GM21737 (cell line): ENCODE measurements around the gene OTOP3.
A peak's percentile ranks its signal among the peaks of the same experiment; 100 is the strongest.
"Not testable (repeated sequence)": the region's sequence is repeated elsewhere in the genome, so short reads cannot be mapped to it uniquely, and the experiment has no call there.

ENCODE experiments used
- ATAC-seq: cut with Tn5 transposase; IDR thresholded peaks from one replicate; pipeline ENCODE4 v1.9.1; 2021; ENCODE audit warnings: mild to moderate bottlenecking, moderate library complexity; ENCODE audit not compliant: unreplicated experiment

OTOP3 gene

DNA sequence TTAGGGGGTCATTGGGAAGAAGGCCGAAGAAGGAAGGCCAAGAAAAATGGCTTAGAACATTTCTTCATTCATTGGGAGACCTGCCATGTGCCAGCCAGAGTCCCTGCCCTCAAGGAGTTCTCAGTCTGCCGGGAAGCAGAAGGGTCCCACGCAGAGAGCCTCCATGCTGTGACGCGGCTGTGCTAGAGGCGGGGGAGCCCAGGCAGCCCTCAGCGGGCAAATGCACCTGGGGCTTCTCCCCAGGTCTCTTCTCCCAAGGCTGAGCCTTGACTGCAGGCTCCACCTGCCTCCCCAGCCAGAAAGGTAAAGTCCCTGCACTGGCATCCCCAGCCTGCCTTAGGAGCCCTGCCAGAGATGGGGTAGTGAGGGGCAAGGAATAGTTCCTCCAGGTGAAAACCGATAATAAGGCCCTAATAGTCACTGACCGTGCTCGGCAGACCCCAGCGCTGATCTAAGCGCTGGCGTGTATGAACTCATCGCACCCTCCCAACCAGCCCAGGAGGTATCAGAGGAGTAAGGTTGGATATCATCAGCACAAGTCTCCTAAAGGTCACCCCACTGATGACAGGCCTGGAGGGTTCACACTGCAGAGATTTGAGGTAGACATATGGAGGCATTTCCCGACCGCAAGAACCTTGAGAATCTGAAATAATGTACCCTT is 45.8 kb downstream of the OTOP3 start:
- ATAC-seq, result no peak

DNA sequence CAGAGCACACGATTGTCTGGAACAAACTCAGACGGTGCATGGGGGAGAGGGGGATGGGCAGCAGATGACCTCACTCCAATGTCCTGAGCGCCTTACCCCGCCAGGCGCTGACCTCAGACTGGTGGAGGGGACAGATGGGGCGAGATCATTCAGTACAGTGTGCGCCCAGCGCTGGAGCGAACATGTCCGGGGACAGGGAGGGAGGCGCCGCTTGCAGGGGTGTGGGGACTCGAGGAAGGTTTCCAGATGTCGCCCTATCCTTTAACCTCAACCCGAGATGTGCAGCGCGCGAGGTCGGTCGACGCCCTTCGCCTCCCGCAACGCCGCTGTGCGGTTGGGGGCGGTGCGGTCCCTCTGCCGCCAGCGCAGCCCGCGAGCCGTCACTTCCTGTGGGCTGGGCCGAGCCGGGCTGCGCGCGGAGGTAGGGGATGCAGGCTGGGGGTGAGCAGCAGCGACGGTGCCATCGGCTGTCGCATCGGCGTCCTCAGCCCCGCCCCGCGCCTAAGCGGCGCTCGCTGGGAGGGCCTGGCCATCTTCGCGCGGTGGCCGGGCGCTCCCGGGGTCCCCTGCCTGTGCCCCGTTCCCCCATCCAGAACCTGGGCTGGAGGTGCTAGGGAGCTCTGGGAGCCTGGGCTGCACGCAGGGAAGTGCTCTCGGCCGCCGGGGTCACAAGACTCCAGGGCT is 46.4 kb downstream of the OTOP3 start:
- ATAC-seq, result no peak

DNA sequence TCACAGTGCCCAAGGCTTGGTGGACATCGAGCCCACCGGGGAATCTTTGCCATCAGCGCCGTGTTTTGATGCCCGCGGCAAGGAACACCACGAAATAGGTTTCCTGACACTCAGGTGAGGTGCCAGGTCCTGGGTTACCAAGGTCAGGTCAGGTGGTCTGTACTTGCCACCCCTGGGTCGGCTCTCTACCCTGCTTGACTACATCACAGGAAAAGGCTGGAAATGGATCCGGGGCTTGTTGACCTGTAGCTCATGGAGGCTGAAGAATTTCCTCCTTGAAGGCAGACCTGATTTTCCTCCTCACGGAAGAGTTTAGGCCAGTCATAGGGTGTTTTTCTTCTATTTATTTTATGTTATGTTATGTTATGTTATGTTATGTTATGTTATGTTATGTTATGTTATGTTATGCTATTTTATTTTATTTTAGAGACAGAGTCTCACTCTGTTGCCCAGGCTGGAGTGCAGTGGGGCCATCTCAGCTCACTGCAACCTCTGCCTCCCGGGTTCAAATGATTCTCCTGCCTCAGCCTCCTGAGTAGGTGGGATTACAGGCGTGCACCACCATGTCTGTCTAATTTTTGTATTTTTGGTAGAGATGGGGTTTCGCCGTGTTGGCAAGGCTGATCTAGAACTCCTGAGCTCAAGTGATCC is 47.1 kb downstream of the OTOP3 start:
- not testable (repeated sequence) for ATAC-seq

DNA sequence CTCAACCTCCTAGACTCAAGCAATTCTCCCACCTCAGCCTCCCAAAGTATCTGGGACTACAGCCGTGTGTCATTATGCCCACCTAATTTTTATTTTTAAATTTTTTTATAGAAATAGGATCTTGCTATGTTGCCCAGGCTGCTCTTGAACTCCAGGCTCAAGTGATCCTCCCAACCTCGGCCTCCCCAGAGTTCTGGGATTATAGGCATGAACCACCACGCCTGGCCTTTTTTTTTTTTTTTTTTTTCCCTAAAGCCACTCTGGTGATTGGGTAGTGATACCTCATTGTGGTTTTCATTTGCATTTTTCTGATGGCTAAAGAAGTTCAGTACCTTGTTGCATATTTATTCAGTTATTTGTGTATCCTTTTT is 50.5 kb downstream of the OTOP3 start:
- ATAC-seq, result no peak

DNA sequence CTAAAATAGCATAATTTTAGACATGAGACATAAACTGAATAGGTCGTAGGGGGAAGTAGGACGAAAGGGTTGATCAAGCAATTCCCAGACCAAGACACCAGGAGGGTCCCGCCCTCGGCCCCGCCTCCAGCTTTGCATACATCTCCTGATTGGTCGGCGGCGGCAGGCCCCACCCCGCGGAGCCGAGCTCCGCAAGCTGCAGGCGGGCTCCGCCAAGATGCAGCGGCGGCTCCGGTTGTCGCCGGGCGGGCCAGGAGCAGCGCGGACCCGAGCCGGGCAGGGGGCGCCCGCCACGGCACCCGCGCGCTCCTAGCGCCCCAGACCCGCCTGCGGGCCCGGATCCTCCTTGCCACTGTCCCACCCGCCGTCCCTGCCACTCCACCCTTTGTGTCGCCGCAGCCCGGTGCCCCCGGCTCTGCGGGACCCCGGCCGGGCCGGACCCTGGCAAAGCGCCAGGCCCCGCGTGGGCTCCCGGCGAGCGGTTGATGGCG is 51.8 kb downstream of the OTOP3 start, which contains the start of gene CDR2L:
CDR2L (plus strand) TSS at position 215 of the 491 bp plus-strand sequence. CDS start 412 bp downstream, outside the sequence.
- ATAC-seq, result peak; percentile 93

DNA sequence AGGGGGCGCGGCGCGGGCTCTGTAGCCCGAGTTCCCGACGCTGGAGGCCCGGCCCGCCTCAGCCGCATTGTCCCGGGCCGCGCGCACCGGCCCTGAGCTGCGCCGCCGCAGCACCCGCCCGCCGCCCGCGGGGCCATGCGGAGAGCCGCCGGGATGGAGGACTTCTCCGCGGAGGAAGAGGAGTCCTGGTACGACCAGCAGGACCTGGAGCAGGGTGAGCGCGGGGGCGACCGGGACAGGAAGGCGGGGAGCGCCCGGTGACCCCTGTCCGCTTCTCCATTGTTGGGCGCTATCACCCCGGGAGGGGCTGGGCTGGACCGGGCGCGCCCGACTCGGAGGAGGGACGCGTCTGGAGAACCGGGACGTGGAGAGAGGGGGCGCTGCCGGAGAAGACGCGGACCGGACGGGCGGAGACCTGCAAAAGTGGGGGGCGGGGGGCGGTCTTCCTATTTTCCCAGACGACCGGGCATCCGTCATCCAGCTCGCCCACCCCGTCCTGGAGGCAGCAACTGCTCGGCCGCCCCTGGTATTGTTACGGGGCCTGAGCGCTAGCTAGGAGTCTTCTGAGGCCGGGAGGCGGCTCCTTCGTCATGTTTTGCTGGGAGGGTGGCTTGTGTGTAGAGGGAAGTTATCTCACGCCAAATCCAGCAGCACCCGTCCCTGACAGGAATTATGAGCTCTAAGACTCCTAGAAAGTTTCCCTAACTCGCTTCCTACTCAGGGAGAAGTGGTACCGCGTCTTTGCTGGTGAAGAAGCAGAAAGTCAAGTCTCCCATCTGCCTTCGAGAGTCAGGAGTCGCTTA is 52.4 kb downstream of the OTOP3 start:
- ATAC-seq, result peak; percentile 27

DNA sequence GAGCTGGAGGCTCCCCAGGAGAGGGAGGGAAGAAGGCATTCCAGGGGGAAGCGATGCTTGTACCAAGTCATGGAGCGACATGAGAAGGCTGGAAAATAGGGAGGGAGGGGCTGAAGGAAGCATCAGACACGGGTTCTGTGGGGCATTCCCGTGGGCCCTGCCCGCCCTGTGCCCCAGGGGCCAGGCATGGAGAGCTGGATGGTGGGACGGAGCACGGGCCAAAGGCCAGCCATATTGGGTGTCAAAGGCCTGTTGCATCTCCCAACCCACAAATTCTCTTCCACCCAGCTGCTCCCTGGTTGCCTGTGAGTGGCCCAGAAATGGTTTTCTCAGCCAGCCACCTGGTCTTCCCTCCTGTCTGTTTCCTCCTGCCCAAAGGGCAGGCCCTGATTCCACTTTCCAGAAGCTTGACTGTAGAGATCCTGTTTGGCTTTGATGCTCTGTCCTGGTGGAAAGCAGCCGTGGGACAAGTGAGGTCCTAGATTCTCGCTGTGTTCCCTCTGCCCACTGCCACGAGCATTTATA is 54.9 kb downstream of the OTOP3 start:
- ATAC-seq, result no peak

DNA sequence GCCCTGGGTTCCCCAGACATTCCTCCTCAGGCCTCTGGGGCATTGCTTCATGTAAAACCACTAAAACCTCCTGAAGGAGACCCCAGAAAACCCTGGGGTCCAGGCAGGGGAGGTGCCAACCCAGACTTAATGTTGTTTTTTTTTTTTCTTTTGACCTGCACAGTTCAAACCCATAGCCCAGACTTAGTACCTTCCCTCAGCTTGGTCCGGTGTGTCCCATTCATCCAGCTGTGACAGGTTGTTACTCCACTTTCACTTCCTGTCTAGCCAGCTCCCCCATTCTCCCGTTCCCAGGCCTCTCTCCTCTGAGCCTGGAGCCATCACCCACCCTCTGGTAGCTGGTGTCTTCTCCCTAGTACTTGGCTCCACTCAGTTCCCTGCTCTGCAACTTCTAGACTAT is 56.5 kb downstream of the OTOP3 start:
- ATAC-seq, result no peak

DNA sequence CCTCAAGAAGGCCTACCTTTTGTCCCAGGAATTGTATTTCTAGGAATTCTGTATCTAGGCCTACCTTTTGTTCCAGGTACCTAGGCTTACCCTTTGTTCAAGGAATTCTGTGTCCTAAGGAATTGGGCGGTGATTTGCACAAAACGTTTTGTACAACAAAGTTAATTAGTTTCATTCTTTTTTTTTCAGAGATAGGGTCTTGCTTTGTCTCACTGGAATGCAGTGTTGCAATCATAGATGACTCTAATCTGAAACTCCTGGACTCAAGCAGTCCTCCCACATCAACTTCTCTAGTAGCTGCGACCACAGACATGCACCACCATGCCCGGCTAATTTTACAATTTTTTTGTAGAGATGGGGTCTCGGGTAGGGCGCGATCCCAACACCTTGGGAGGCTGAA is 58.7 kb downstream of the OTOP3 start:
- ATAC-seq, result no peak

DNA sequence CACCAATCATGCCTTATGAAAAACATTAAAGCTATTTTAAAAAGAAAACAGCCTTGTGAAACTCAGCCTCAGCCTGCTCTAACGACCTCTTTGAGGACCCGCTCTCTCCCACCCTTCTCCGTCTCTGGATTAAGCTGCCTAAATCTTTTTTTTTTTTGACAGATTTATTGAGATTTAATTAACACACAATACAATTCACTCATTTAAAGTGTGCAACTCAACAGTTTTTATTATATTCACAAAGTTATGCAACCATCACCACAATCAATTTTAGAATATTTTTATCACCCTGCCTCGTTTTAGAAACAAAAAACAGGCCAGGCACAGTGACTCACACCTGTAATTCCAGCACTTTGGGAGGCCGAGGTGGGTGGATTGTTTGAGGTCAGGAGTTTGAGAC is 60.1 kb downstream of the OTOP3 start:
- no peak for ATAC-seq

DNA sequence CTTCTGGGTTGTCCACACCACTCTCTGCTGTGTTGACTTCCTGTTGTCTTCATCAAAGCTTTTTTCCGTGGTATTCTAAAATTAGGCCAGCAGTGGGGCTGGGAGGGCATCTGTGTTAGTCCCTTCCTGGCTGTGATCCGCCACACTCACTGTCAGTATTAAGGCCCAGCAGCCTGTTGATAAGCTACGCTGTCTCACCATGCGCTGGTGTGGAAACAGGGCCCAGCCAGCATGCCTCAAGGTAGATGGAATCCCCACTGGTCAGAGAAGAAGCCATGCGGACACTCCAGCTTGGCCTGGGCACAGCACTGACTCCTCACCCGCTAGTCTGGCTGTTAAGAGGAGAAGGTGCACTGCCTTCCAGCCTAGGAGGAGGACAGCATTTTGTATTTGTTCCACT is 63.1 kb downstream of the OTOP3 start:
- ATAC-seq, result no peak

DNA sequence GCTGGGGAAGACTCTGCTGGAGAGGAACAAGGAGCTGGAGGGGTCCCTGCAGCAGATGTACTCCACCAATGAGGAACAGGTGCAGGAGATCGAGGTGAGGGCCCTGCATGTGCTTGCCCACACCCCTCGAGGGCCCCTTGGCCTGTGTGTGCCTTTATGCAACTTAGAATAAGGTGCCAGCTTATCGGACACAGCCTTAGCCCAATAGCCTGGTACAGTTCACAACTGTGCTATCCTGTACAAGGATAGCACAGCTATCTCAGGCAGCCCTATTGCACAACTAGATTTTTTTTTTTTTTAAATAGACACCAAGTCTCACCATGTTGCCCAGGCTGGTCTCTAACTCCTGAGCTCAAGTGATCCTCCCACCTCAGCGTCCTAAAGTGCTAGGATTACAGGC is 63.8 kb downstream of the OTOP3 start:
- ATAC-seq, result no peak
